Measurements from ENCODE around the gene OR10G3. TPM values are rescaled to one million over a fixed set of nuclear protein-coding genes. Genes with fewer than 3 reads are reported as not detected.
"Not testable (repeated sequence)": the region's sequence is repeated elsewhere in the genome, so short reads cannot be mapped to it uniquely, and the experiment has no call there.

The OR10G3 gene, protein sequence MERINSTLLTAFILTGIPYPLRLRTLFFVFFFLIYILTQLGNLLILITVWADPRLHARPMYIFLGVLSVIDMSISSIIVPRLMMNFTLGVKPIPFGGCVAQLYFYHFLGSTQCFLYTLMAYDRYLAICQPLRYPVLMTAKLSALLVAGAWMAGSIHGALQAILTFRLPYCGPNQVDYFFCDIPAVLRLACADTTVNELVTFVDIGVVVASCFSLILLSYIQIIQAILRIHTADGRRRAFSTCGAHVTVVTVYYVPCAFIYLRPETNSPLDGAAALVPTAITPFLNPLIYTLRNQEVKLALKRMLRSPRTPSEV
- polyA plus RNA-seq, result not detected
- long read RNA-seq, donor 1, result 0 reads
- long read RNA-seq, donor 2, result 0 reads
- long read RNA-seq, donor 3, result 0 reads
- long read RNA-seq, donor 4, result 0 reads
- long read RNA-seq, donor 5, result 0 reads
- long read RNA-seq, donor 6, result 0 reads
- long read RNA-seq, donor 7, result 0 reads
- long read RNA-seq, donor 8, result 0 reads
- long read RNA-seq, donor 9, result 0 reads
- long read RNA-seq, donor 10, result 0 reads

- DNase-seq (no peak), FAIRE-seq (no peak)
- WGBS, 3 donors, result 78 to 88% (median 86%) methylated on average over 2 of the region's 2 CpGs
- Histone ChIP-seq H3K4me1 (ENCODE audit: control insufficient read depth in 3 of 3, insufficient read depth in 2 of 3, low read depth in 1 of 3, low read length in 2 of 3) (no peaks in the 10 kb centered on the region), H3K27me3 (ENCODE audit: control insufficient read depth in 3 of 3, insufficient read depth in 3 of 3, low read length in 3 of 3) (no peaks in the 10 kb centered on the region), H3K9me3 (ENCODE audit: control insufficient read depth in 2 of 2, insufficient read depth in 1 of 2, low read depth in 1 of 2, low read length in 1 of 2) (no peaks in the 10 kb centered on the region), H3K36me3 (ENCODE audit: control insufficient read depth in 3 of 3, insufficient read depth in 2 of 3, low read depth in 1 of 3, low read length in 3 of 3) (no peaks in the 10 kb centered on the region), H3K27ac (ENCODE audit: low read depth in 1 of 3, low read length in 2 of 3) (no peak within 1 kb of the TSS), H3K4me3 (ENCODE audit: low read depth in 1 of 3, low read length in 3 of 3) (no peak within 1 kb of the TSS)
Observed at GRCh38 chr14:21579976-21580375, at the start of gene OR10G3. Gene OR10G3, minus strand, starts transcription at chr14:21580076. Its CDS starts 9,332 bp downstream, at chr14:21570744.

DNA sequence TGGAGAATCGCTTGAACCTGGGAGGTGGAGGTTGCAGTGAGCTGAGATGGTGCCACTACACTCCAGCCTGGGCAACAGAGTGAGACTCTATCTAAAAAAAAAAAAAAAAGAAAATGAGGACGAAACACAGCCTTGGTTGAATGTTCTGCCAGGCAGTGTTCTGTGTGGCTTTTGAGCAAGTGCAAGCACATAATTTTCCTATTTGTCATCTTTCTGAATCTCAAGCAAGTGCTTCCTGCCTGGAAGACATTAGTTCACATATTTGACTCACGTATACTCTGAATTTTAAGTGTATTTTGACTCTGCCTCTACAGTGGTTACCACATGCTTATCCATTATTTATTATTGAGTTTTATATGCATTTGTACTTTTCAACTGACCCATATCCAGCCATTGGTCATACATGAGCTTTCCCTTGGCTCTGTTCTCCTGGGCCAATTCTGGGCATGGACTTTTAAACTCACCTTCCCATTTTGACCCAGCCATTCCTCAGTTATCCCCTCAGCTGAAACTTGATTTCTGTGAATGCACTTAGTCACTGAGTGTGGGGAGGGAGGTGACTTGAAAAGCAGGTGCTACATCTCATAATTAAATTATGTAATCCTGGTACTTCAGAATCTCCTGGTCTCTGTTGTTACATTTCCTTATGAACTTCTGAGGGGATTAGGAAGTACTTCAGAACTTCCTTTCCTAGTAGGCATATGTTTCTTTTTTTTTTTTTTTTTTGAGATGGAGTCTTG is 46.8 kb upstream of the OR10G3 start:
- H3K27me3 ChIP-seq (ENCODE audit: control insufficient read depth in 3 of 3, insufficient read depth in 3 of 3, low read length in 3 of 3), result no peaks in the 10 kb centered on the region
- WGBS, 3 donors, result 69 to 72% (median 71%) methylated on average over 3 of the region's 3 CpGs
- no peaks in the 10 kb centered on the region for H3K36me3 ChIP-seq (ENCODE audit: control insufficient read depth in 3 of 3, insufficient read depth in 2 of 3, low read depth in 1 of 3, low read length in 3 of 3)
- H3K9me3 ChIP-seq (ENCODE audit: control insufficient read depth in 2 of 2, insufficient read depth in 1 of 2, low read depth in 1 of 2, low read length in 1 of 2), result no peaks in the 10 kb centered on the region
- FAIRE-seq (no peak), DNase-seq (no peak)
- H3K4me3 ChIP-seq (ENCODE audit: low read depth in 1 of 3, low read length in 3 of 3), result no peak overlapping the region
- no peak overlapping the region for H3K27ac ChIP-seq (ENCODE audit: low read depth in 1 of 3, low read length in 2 of 3)
- H3K4me1 ChIP-seq (ENCODE audit: control insufficient read depth in 3 of 3, insufficient read depth in 2 of 3, low read depth in 1 of 3, low read length in 2 of 3), result no peaks in the 10 kb centered on the region

- Histone ChIP-seq H3K36me3 (ENCODE audit: control insufficient read depth in 3 of 3, insufficient read depth in 2 of 3, low read depth in 1 of 3, low read length in 3 of 3) (no peaks in the 10 kb centered on the region), H3K9me3 (ENCODE audit: control insufficient read depth in 2 of 2, insufficient read depth in 1 of 2, low read depth in 1 of 2, low read length in 1 of 2) (no peaks in the 10 kb centered on the region), H3K27me3 (ENCODE audit: control insufficient read depth in 3 of 3, insufficient read depth in 3 of 3, low read length in 3 of 3) (no peaks in the 10 kb centered on the region), H3K4me3 (ENCODE audit: low read depth in 1 of 3, low read length in 3 of 3) (no peak overlapping the region), H3K4me1 (ENCODE audit: control insufficient read depth in 3 of 3, insufficient read depth in 2 of 3, low read depth in 1 of 3, low read length in 2 of 3) (no peaks in the 10 kb centered on the region), H3K27ac (ENCODE audit: low read depth in 1 of 3, low read length in 2 of 3) (no peak overlapping the region)
- DNase-seq (no peak), FAIRE-seq (no peak)
- WGBS, 3 donors, result 81% methylated on average over 8 of the region's 8 CpGs
Observed at GRCh38 chr14:21617614-21618013, 37.7 kb upstream of the OR10G3 start.

DNA sequence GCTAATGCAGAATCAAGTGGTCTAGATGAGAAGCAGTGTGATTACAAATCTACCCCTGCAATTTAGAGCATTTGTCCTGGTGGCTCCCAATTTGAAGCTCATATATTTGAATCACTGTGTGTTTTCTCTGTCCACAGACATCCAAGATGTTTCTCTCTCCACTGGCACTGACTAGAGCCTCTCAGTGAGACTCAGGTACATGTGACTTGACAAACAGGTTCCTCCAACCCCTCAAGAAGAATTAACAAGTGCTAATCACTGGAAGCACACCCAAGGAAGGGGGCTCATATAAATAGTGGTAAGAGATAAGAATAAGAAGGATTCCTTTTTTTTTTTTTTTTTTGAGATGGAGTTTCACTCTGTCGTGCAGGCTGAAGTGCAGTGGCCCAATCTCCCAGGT is 34.4 kb upstream of the OR10G3 start:
- DNase-seq (no peak), FAIRE-seq (no peak)
- Histone ChIP-seq H3K4me1 (ENCODE audit: control insufficient read depth in 3 of 3, insufficient read depth in 2 of 3, low read depth in 1 of 3, low read length in 2 of 3) (no peaks in the 10 kb centered on the region), H3K9me3 (ENCODE audit: control insufficient read depth in 2 of 2, insufficient read depth in 1 of 2, low read depth in 1 of 2, low read length in 1 of 2) (no peaks in the 10 kb centered on the region), H3K27me3 (ENCODE audit: control insufficient read depth in 3 of 3, insufficient read depth in 3 of 3, low read length in 3 of 3) (no peaks in the 10 kb centered on the region), H3K27ac (ENCODE audit: low read depth in 1 of 3, low read length in 2 of 3) (no peak overlapping the region), H3K36me3 (ENCODE audit: control insufficient read depth in 3 of 3, insufficient read depth in 2 of 3, low read depth in 1 of 3, low read length in 3 of 3) (no peaks in the 10 kb centered on the region), H3K4me3 (ENCODE audit: low read depth in 1 of 3, low read length in 3 of 3) (no peak overlapping the region)
- 20 to 57% (median 30%) methylated on average over 1 of the region's 1 CpG for WGBS, 3 donors

DNA sequence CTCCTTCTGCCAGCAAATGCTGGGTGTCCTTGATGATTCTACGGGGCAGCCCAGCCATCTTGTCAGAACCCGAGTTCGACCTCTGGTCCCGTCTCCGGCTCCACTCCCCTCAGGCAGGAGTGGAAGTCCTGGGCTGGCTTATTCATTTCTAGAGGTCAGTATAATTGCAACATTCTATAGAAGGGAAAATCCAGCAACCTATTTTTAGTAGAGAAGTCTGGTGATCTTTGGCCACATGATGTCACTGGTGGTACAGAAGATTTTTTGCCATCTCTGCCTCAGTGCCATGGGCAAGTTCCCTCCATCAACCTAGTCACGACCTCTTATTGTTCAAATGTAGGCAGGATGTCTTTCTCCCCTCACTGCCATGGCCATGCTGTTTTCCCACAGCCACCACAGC is 32.4 kb upstream of the OR10G3 start:
- 67 to 80% (median 78%) methylated on average over 6 of the region's 6 CpGs for WGBS, 3 donors
- Histone ChIP-seq H3K36me3 (ENCODE audit: control insufficient read depth in 3 of 3, insufficient read depth in 2 of 3, low read depth in 1 of 3, low read length in 3 of 3) (no peaks in the 10 kb centered on the region), H3K27ac (ENCODE audit: low read depth in 1 of 3, low read length in 2 of 3) (no peak overlapping the region), H3K27me3 (ENCODE audit: control insufficient read depth in 3 of 3, insufficient read depth in 3 of 3, low read length in 3 of 3) (no peaks in the 10 kb centered on the region), H3K4me3 (ENCODE audit: low read depth in 1 of 3, low read length in 3 of 3) (no peak overlapping the region), H3K9me3 (ENCODE audit: control insufficient read depth in 2 of 2, insufficient read depth in 1 of 2, low read depth in 1 of 2, low read length in 1 of 2) (no peaks in the 10 kb centered on the region), H3K4me1 (ENCODE audit: control insufficient read depth in 3 of 3, insufficient read depth in 2 of 3, low read depth in 1 of 3, low read length in 2 of 3) (no peaks in the 10 kb centered on the region)
- no peak for DNase-seq
- FAIRE-seq, result no peak

- FAIRE-seq; H3K9me3 ChIP-seq (ENCODE audit: control insufficient read depth in 2 of 2, insufficient read depth in 1 of 2, low read depth in 1 of 2, low read length in 1 of 2): not testable (repeated sequence)
Observed at GRCh38 chr14:21602181-21602580, 22.3 kb upstream of the OR10G3 start.

DNA sequence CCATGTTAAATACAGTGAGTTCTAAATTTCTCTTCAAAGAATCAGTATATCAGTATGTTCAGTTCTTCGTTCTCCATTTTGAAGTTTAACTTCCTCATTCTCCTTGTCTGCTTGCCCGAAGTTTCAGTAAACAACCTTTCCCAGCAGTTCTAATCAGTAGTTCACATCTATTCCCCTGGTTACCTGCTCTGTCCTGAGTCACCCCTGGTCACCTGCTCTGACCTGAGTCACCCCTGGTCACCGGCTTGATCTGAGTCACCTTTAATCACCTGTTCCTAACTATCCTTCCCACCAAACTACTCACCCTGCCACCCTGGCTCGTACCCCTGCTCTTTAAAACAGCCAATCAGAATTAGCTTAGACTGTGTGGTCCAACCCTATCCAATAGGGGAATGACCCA is 9.4 kb upstream of the OR10G3 start:
- no peak for FAIRE-seq

More at GRCh38 chr14:21602181-21602580, 22.3 kb upstream of the OR10G3 start:
- H3K27ac ChIP-seq (ENCODE audit: low read depth in 1 of 3, low read length in 2 of 3); DNase-seq; H3K4me1 ChIP-seq (ENCODE audit: control insufficient read depth in 3 of 3, insufficient read depth in 2 of 3, low read depth in 1 of 3, low read length in 2 of 3); H3K36me3 ChIP-seq (ENCODE audit: control insufficient read depth in 3 of 3, insufficient read depth in 2 of 3, low read depth in 1 of 3, low read length in 3 of 3); H3K4me3 ChIP-seq (ENCODE audit: low read depth in 1 of 3, low read length in 3 of 3); H3K27me3 ChIP-seq (ENCODE audit: control insufficient read depth in 3 of 3, insufficient read depth in 3 of 3, low read length in 3 of 3): not testable (repeated sequence)
- WGBS, 3 donors, result 87 to 91% (median 90%) methylated on average over 6 to 8 of the region's 8 CpGs

GRCh38 chr14:21575661-21576060 is 4.2 kb downstream of the OR10G3 start:
- Histone ChIP-seq H3K4me1 (ENCODE audit: control insufficient read depth in 3 of 3, insufficient read depth in 2 of 3, low read depth in 1 of 3, low read length in 2 of 3) (no peaks in the 10 kb centered on the region), H3K9me3 (ENCODE audit: control insufficient read depth in 2 of 2, insufficient read depth in 1 of 2, low read depth in 1 of 2, low read length in 1 of 2) (no peaks in the 10 kb centered on the region), H3K27ac (ENCODE audit: low read depth in 1 of 3, low read length in 2 of 3) (no peak overlapping the region), H3K4me3 (ENCODE audit: low read depth in 1 of 3, low read length in 3 of 3) (no peak overlapping the region), H3K36me3 (ENCODE audit: control insufficient read depth in 3 of 3, insufficient read depth in 2 of 3, low read depth in 1 of 3, low read length in 3 of 3) (no peaks in the 10 kb centered on the region), H3K27me3 (ENCODE audit: control insufficient read depth in 3 of 3, insufficient read depth in 3 of 3, low read length in 3 of 3) (no peaks in the 10 kb centered on the region)
- no peak for FAIRE-seq
- DNase-seq, result no peak
- WGBS, 3 donors, result 76 to 81% (median 77%) methylated on average over 6 of the region's 6 CpGs

More for the DNA sequence above, 9.4 kb upstream of the OR10G3 start:
- Histone ChIP-seq H3K4me3 (ENCODE audit: low read depth in 1 of 3, low read length in 3 of 3) (no peak overlapping the region), H3K36me3 (ENCODE audit: control insufficient read depth in 3 of 3, insufficient read depth in 2 of 3, low read depth in 1 of 3, low read length in 3 of 3) (no peaks in the 10 kb centered on the region), H3K27me3 (ENCODE audit: control insufficient read depth in 3 of 3, insufficient read depth in 3 of 3, low read length in 3 of 3) (no peaks in the 10 kb centered on the region), H3K9me3 (ENCODE audit: control insufficient read depth in 2 of 2, insufficient read depth in 1 of 2, low read depth in 1 of 2, low read length in 1 of 2) (peaks cover 0 to 7% of the 10 kb centered on the region in 2 donors), H3K27ac (ENCODE audit: low read depth in 1 of 3, low read length in 2 of 3) (no peak overlapping the region), H3K4me1 (ENCODE audit: control insufficient read depth in 3 of 3, insufficient read depth in 2 of 3, low read depth in 1 of 3, low read length in 2 of 3) (no peaks in the 10 kb centered on the region)
- no peak for DNase-seq
- WGBS, 3 donors, result 62 to 71% (median 64%) methylated on average over 4 of the region's 4 CpGs

All from small intestine (tissue), 16 donors.